CD4-positive, alpha-beta T cell treated with Interleukin-1 beta for 1 hour (primary cell): ENCODE measurements around the gene UBE2G2.

ENCODE experiments used
- DNase-seq, 2 donors: peaks; one replicate each; pipeline ENCODE4 v3.0.0-alpha.2; 2020 to 2022

The UBE2G2 gene

GRCh38 chr21:44784810-44785209 lies 16.8 kb downstream of the UBE2G2 start:
- no peak for DNase-seq

- no peak for DNase-seq
These were observed 18.5 kb downstream of the UBE2G2 start for GRCh38 chr21:44783020-44783696.

GRCh38 chr21:44780767-44781459 lies 20.7 kb downstream of the UBE2G2 start:
- DNase-seq, result no peak

- DNase-seq, result no peak
These were observed 21.5 kb downstream of the UBE2G2 start for GRCh38 chr21:44780137-44780502.

- DNase-seq, result no peak
These were observed 22.0 kb downstream of the UBE2G2 start for GRCh38 chr21:44779417-44780136.

GRCh38 chr21:44778983-44779382 lies 22.6 kb downstream of the UBE2G2 start:
- DNase-seq, result no peak

- no peak for DNase-seq
These were observed 23.1 kb downstream of the UBE2G2 start for GRCh38 chr21:44778499-44778911.

GRCh38 chr21:44778094-44778493 lies 23.5 kb downstream of the UBE2G2 start:
- DNase-seq, result no peak

- no peak for DNase-seq
These were observed 26.6 kb downstream of the UBE2G2 start for GRCh38 chr21:44774972-44775371.

GRCh38 chr21:44773291-44773932 lies 28.2 kb downstream of the UBE2G2 start:
- no peak for DNase-seq

- no peak for DNase-seq
These were observed 29.6 kb downstream of the UBE2G2 start for GRCh38 chr21:44771896-44772525.

- DNase-seq, result no peak
These were observed 33.5 kb downstream of the UBE2G2 start for GRCh38 chr21:44767834-44768831.

- no peak for DNase-seq
These were observed 34.7 kb downstream of the UBE2G2 start for GRCh38 chr21:44766818-44767354.

GRCh38 chr21:44766014-44766817 lies 35.4 kb downstream of the UBE2G2 start:
- DNase-seq, result no peak

- peak; percentile 9 to 58 for DNase-seq
These were observed 36.2 kb downstream of the UBE2G2 start for GRCh38 chr21:44765231-44766013.

- no peak for DNase-seq
These were observed 37.0 kb downstream of the UBE2G2 start for GRCh38 chr21:44764319-44765230.

GRCh38 chr21:44763451-44764318 lies 37.9 kb downstream of the UBE2G2 start:
- no peak for DNase-seq

GRCh38 chr21:44763050-44763378 lies 38.6 kb downstream of the UBE2G2 start:
- DNase-seq, result no peak
